Activated CD8-positive, alpha-beta memory T cell treated with anti-CD3 and anti-CD28 coated beads for 24 hours (primary cell): ENCODE measurements around the gene POMGNT1.

Source experiments
- DNase-seq: peaks from one replicate; pipeline ENCODE4 v3.0.0-alpha.2; 2020

POMGNT1 gene

GRCh38 chr1:46152016-46152415 lies 46.2 kb downstream of the POMGNT1 start:
- DNase-seq = no peak

- DNase-seq = no peak
Observed at GRCh38 chr1:46150085-46150484, 48.1 kb downstream of the POMGNT1 start.

- no peak for DNase-seq
Observed at GRCh38 chr1:46148318-46148717, 49.9 kb downstream of the POMGNT1 start.
